SK-N-MC (cell line): ENCODE data around the gene APOBEC3B.

Experiments used
- DNase-seq: peaks from one replicate; pipeline ENCODE4 v3.0.0-alpha.2; 2011; ENCODE audit warnings: low read depth, low spot score
- H3K27ac ChIP-seq: fragments of 200-600 bp; sonication (generic); 2 replicates; pipeline ENCODE4 v1.5.1; 2016; ENCODE audit warnings: mixed run types
- H3K36me3 ChIP-seq: fragments of 200-600 bp; sonication (generic); 2 replicates; pipeline ENCODE4 v1.6.1; 2017; ENCODE audit warnings: antibody characterized with exemption, low read length, mixed read lengths; ENCODE audit not compliant: insufficient read depth
- H3K4me3 ChIP-seq: fragments of 200-600 bp; sonication (generic); 2 replicates; pipeline ENCODE4 v1.5.1; 2016
- H3K9ac ChIP-seq: fragments of 200-600 bp; sonication (generic); 2 replicates; pipeline ENCODE4 v1.8.0; 2017; ENCODE audit warnings: mixed run types, mixed read lengths; ENCODE audit not compliant: insufficient read length
- H3K9me3 ChIP-seq: fragments of 200-600 bp; sonication (generic); 2 replicates; pipeline ENCODE4 v1.6.1; 2017; ENCODE audit warnings: low read depth, mild to moderate bottlenecking, antibody characterized with exemption, low read length, moderate library complexity, mixed read lengths
- EZH2 ChIP-seq: fragments of 200-600 bp; sonication (generic); IDR thresholded peaks from one replicate; pipeline ENCODE4 v1.6.1; 2017; ENCODE audit warnings: antibody characterized with exemption
- FOXP2 ChIP-seq: optimal IDR thresholded peaks from 2 replicates; pipeline ENCODE3; 2011; ENCODE audit warnings: mild to moderate bottlenecking, moderate library complexity; ENCODE audit not compliant: insufficient read depth; ENCODE audit errors: extremely low read length, control extremely low read depth
- POLR2AphosphoS5 ChIP-seq: IDR thresholded peaks from 2 replicates; pipeline ENCODE4 v1.6.1; 2012; ENCODE audit warnings: mild to moderate bottlenecking, low read depth, low read length, borderline replicate concordance

Gene APOBEC3B

GRCh38 chr22:38981992-38982927 lies at the start of gene APOBEC3B:
TSS of gene APOBEC3B (plus strand) at chr22:38982347. CDS start at chr22:38982454, 107 bp downstream.
- Histone ChIP-seq H3K4me3 (no peak within 1 kb of the TSS), H3K36me3 (no peaks in the 10 kb centered on the region), H3K27ac (no peak within 1 kb of the TSS), H3K9me3 (no peaks in the 10 kb centered on the region), H3K9ac (no peak within 1 kb of the TSS)
- DNase-seq = no peak
- no peak for TF ChIP-seq POLR2AphosphoS5
- no peak for TF ChIP-seq EZH2
- TF ChIP-seq FOXP2 = no peak

GRCh38 chr22:38935023-38935422 lies 47.1 kb upstream of the APOBEC3B start:
- TF ChIP-seq EZH2 = no peak
- no peak for TF ChIP-seq POLR2AphosphoS5
- TF ChIP-seq FOXP2 = no peak

DNA sequence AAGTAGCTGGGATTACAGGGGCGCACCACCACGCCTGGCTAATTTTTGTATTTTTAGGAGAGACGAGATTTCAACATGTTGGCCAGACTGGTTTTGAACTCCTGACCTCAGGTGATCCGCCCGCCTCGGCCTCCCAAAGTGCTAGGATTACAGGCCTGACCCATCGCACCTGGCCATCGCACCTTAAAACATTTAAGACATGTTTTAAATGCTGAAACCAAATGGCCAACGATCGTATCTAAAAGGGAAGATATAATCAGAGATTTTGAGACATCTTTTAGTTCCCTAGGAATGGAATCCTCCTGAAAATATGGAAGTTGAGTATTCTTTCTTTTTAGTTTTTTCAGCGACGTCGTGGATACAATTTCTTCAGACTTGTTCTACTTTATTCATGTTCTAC lies 46.5 kb upstream of the APOBEC3B start:
- DNase-seq = no peak
- Histone ChIP-seq H3K27ac (no peak overlapping the region), H3K9ac (no peak overlapping the region), H3K4me3 (no peak overlapping the region), H3K9me3 (no peaks in the 10 kb centered on the region; the same call in 1 of the 2 replicates), H3K36me3 (no peaks in the 10 kb centered on the region)
- no peak for TF ChIP-seq POLR2AphosphoS5

More at GRCh38 chr22:38935023-38935422, 47.1 kb upstream of the APOBEC3B start:
- no peaks in the 10 kb centered on the region; the same call in 1 of the 2 replicates for H3K9me3 ChIP-seq
- no peak overlapping the region for H3K9ac ChIP-seq
- no peaks in the 10 kb centered on the region for H3K36me3 ChIP-seq
- no peak overlapping the region for H3K4me3 ChIP-seq
- no peak for DNase-seq
- no peak overlapping the region for H3K27ac ChIP-seq

- no peak for DNase-seq
- Histone ChIP-seq H3K9ac (no peak overlapping the region), H3K36me3 (no peaks in the 10 kb centered on the region), H3K4me3 (no peak overlapping the region), H3K9me3 (no peaks in the 10 kb centered on the region; the same call in 1 of the 2 replicates), H3K27ac (no peak overlapping the region)
- TF ChIP-seq EZH2 (no peak), POLR2AphosphoS5 (no peak), FOXP2 (no peak)
These were observed 45.6 kb upstream of the APOBEC3B start for GRCh38 chr22:38936562-38936961.

DNA sequence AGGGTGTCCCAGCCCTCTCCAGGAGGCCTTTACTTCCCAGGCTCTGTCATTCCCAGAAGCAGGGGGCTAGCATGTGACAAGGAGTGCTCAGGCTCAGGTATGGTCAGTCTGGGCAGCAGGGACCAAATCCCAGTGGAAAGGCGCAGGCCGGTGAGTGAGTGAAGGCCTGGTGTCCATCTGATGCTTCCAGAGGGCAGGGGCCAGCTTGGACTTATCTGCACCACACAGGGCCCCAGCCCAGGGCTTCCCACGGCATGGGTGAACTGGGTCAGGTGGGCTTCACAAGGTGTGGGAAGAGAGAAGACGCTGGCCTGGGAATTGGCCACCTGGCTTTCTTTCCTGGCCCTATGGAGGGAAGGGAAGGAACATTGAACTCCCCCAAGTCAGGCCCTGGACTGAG lies 45.1 kb upstream of the APOBEC3B start:
- Histone ChIP-seq H3K9ac (no peak overlapping the region), H3K27ac (no peak overlapping the region), H3K36me3 (no peaks in the 10 kb centered on the region), H3K9me3 (no peaks in the 10 kb centered on the region; the same call in 1 of the 2 replicates), H3K4me3 (no peak overlapping the region)
- no peak for TF ChIP-seq EZH2
- no peak for DNase-seq

DNA sequence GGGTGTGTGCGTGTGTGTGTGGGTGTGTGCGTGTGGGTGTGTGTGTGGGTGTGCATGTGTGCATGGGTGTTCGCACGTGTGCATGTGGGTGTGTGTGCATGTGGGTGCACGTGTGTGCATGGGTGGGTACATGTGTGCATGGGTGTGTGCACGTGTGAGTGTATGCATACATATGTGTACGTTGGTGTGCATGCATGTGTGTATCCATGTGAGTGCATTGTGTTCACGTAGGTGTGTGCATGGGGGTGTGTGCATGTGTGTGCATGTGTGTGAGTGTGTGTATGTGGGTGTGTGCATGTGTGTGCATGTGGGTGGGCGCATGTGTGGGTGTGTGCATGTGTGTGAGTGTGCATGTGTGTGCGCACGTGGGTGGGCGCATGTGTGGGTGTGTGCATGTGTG lies 44.6 kb upstream of the APOBEC3B start:
- no peaks in the 10 kb centered on the region for H3K9me3 ChIP-seq
- H3K9ac ChIP-seq = no peak overlapping the region
- TF ChIP-seq EZH2 (no peak), FOXP2 (no peak), POLR2AphosphoS5 (no peak)
- H3K4me3 ChIP-seq = no peak overlapping the region
- no peaks in the 10 kb centered on the region for H3K36me3 ChIP-seq
- H3K27ac ChIP-seq = no peak overlapping the region
- no peak for DNase-seq

GRCh38 chr22:38938221-38938620 lies 43.9 kb upstream of the APOBEC3B start:
- no peak for TF ChIP-seq POLR2AphosphoS5
- TF ChIP-seq EZH2 = no peak
- TF ChIP-seq FOXP2 = no peak
- Histone ChIP-seq H3K9ac (no peak overlapping the region), H3K27ac (no peak overlapping the region), H3K4me3 (no peak overlapping the region), H3K36me3 (no peaks in the 10 kb centered on the region), H3K9me3 (no peaks in the 10 kb centered on the region)
- no peak for DNase-seq

GRCh38 chr22:38938925-38939324 lies 43.2 kb upstream of the APOBEC3B start:
- Histone ChIP-seq H3K9ac (no peak overlapping the region), H3K27ac (no peak overlapping the region), H3K36me3 (no peaks in the 10 kb centered on the region), H3K9me3 (no peaks in the 10 kb centered on the region), H3K4me3 (no peak overlapping the region)
- DNase-seq = no peak
- TF ChIP-seq FOXP2 (no peak), EZH2 (no peak), POLR2AphosphoS5 (no peak)
